CD4-positive, alpha-beta T cell (primary cell): Measurements from ENCODE around the gene HNRNPL. TPM values are rescaled to one million over a fixed set of nuclear protein-coding genes. Genes with fewer than 3 reads are reported as not detected.
"Not testable (repeated sequence)": the region's sequence is repeated elsewhere in the genome, so short reads cannot be mapped to it uniquely, and the experiment has no call there.

ENCODE experiments used
- ATAC-seq: fragments of 200-7000 bp; cut with Tn5 transposase; one replicate; pipeline ENCODE4 v1.10.0; 2022; ENCODE audit warnings: mild to moderate bottlenecking; ENCODE audit not compliant: poor library complexity
- CTCF ChIA-PET: fragments of 350-600 bp; sonication (Branson Sonifier 250); formaldehyde crosslinking; loops from one replicate; lab custom pipeline; 2021; ENCODE audit warnings: antibody characterized with exemption, inconsistent platforms; lab: Charles Lee
- POLR2A ChIA-PET: fragments of 350-600 bp; sonication (Branson Sonifier 250); formaldehyde crosslinking; loops from one replicate; lab custom pipeline; 2021; ENCODE audit warnings: antibody characterized with exemption, inconsistent platforms; lab: Charles Lee
- DNase-seq, 14 experiments: peaks; one replicate each; pipeline ENCODE4 v3.0.0-alpha.2; 2013 to 2020; ENCODE audit warnings: mixed read lengths in 2 of 14
- H3K27ac ChIP-seq, 2 donors: one replicate each; pipeline versions ENCODE4 v1.5.1 to v1.7.0; 2013; ENCODE audit warnings: low read length in 2 of 2, low read depth in 1 of 2, mild to moderate bottlenecking in 1 of 2
- H3K27me3 ChIP-seq, 2 experiments: 1 replicate in 1 of 2; 2 replicates in 1 of 2; pipeline versions ENCODE4 v1.6.1 to v1.7.0; 2013; ENCODE audit warnings: low read length in 2 of 2, control low read depth in 1 of 2, mild to moderate bottlenecking in 1 of 2, moderate library complexity in 1 of 2; ENCODE audit not compliant: insufficient read depth in 2 of 2, control insufficient read depth in 1 of 2
- H3K36me3 ChIP-seq: one replicate; pipeline ENCODE4 v1.6.1; 2013; ENCODE audit warnings: low read length, control low read depth; ENCODE audit not compliant: insufficient read depth
- H3K4me1 ChIP-seq: one replicate; pipeline ENCODE4 v1.6.1; 2013; ENCODE audit warnings: low read length, control low read depth; ENCODE audit not compliant: insufficient read depth
- H3K4me3 ChIP-seq: one replicate; pipeline ENCODE4 v1.5.1; 2013; ENCODE audit warnings: mild to moderate bottlenecking, low read length, moderate library complexity
- H3K9me3 ChIP-seq, 2 experiments: 1 replicate in 1 of 2; 2 replicates in 1 of 2; pipeline versions ENCODE4 v1.6.1 to v1.7.0; 2013; ENCODE audit warnings: low read length in 2 of 2, mild to moderate bottlenecking in 2 of 2, control low read depth in 1 of 2, moderate library complexity in 1 of 2; ENCODE audit not compliant: control insufficient read depth in 1 of 2, insufficient read depth in 1 of 2
- H3K27ac Mint-ChIP-seq: one replicate; pipeline ENCODE4 v1.8.0; 2020; ENCODE audit warnings: mixed read lengths
- H3K27me3 Mint-ChIP-seq: one replicate; pipeline ENCODE4 v1.8.0; 2021; ENCODE audit warnings: mixed read lengths
- H3K36me3 Mint-ChIP-seq: one replicate; pipeline ENCODE4 v1.8.0; 2021; ENCODE audit warnings: low read depth, mixed read lengths
- H3K4me1 Mint-ChIP-seq: one replicate; pipeline ENCODE4 v1.8.0; 2021; ENCODE audit warnings: low read depth, mixed read lengths
- H3K4me3 Mint-ChIP-seq: one replicate; pipeline ENCODE4 v1.8.0; 2020; ENCODE audit warnings: mild to moderate bottlenecking, mixed read lengths
- H3K9me3 Mint-ChIP-seq: one replicate; pipeline ENCODE4 v1.8.0; 2020; ENCODE audit warnings: mixed read lengths
- intact Hi-C, 2 experiments: fragments of 100-400 bp; cut with DNase I in 1 of 2; cut with micrococcal nuclease in 1 of 2; formaldehyde crosslinking; loops; one replicate each; pipeline versions ENCODE4 v1.15.1 to v1.9.0; 2023 to 2025; cut with DNase I, micrococcal nuclease
- total RNA-seq, 174 experiments: library from RNA in 2 of 174; stranded (reverse) in 2 of 174; gene quantifications; one replicate each; pipeline ENCODE4 v1.2.3 and lab custom pipeline; 2021 to 2026
- TF ChIP-seq, protein P1 (sequence below): fragments of 200-600 bp; IDR thresholded peaks from one replicate; pipeline ENCODE4 v1.8.0; 2022; ENCODE audit warnings: antibody characterized with exemption, mild to moderate bottlenecking

HNRNPL gene
- total RNA-seq, 2 experiments from 2014 or later = 535 to 565 TPM

DNA sequence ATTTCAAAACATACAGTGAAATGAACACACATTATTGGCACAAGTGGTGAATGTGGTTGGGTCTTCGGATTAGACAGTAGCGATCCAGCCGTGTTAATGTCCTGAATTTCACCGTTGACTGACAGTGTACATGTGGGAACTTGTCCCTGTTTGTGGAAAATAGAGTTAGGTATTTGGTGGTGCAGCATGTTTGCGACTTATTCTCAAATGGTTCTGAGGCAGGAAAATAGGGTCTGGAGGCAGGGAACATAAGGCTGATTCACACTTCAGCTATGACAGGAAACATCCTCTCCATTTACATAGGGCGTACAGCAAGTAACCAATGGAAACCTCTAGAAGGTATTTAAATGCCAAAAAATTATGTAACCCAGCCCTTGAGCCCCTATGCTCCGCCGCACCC is 56.6 kb downstream of the HNRNPL start:
- CTCF ChIA-PET = interaction anchor here (1.0 kb wide), 1 partner anchor 23 kb away, joined by 3 read pairs; no protein-coding TSS in a partner anchor

GRCh38 chr19:38792250-38793111 is 57.3 kb downstream of the HNRNPL start:
- no peak overlapping the region for H3K27ac ChIP-seq
- ChIA-PET POLR2A (interaction anchor here (1.1 kb wide), 1 partner anchor 57 kb away, joined by 3 read pairs; the partner anchor contains the start of gene HNRNPL), CTCF (interaction anchor here (1.0 kb wide), 1 partner anchor 23 kb away, joined by 3 read pairs; no protein-coding TSS in a partner anchor)
- Mint-ChIP-seq H3K4me1 (peaks cover 5% of the 10 kb centered on the region), H3K9me3 (no peaks in the 10 kb centered on the region), H3K27ac (no peak overlapping the region), H3K4me3 (peak overlapping the region; percentile 78), H3K36me3 (no peaks in the 10 kb centered on the region), H3K27me3 (no peaks in the 10 kb centered on the region)
- no peaks in the 10 kb centered on the region for H3K36me3 ChIP-seq
- peaks cover 8% of the 10 kb centered on the region for H3K4me1 ChIP-seq
- H3K4me3 ChIP-seq = peak overlapping the region; percentile 50
- H3K9me3 ChIP-seq = no peaks in the 10 kb centered on the region
- intact Hi-C loops = no loop called here
- ATAC-seq (peak; percentile 33), DNase-seq (peak in 10 of 14 experiments; percentile 10 to 59 (median 36))
- H3K27me3 ChIP-seq = no peaks in the 10 kb centered on the region
- TF ChIP-seq, protein P1, sequence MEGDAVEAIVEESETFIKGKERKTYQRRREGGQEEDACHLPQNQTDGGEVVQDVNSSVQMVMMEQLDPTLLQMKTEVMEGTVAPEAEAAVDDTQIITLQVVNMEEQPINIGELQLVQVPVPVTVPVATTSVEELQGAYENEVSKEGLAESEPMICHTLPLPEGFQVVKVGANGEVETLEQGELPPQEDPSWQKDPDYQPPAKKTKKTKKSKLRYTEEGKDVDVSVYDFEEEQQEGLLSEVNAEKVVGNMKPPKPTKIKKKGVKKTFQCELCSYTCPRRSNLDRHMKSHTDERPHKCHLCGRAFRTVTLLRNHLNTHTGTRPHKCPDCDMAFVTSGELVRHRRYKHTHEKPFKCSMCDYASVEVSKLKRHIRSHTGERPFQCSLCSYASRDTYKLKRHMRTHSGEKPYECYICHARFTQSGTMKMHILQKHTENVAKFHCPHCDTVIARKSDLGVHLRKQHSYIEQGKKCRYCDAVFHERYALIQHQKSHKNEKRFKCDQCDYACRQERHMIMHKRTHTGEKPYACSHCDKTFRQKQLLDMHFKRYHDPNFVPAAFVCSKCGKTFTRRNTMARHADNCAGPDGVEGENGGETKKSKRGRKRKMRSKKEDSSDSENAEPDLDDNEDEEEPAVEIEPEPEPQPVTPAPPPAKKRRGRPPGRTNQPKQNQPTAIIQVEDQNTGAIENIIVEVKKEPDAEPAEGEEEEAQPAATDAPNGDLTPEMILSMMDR = no peak

More for the DNA sequence above, 56.6 kb downstream of the HNRNPL start:
- H3K4me3 ChIP-seq = no peak overlapping the region
- DNase-seq = no peak
- intact Hi-C loops = no loop called here
- H3K27ac ChIP-seq = no peak overlapping the region
- Mint-ChIP-seq H3K36me3 (no peaks in the 10 kb centered on the region), H3K9me3 (no peaks in the 10 kb centered on the region), H3K27me3 (no peaks in the 10 kb centered on the region), H3K4me3 (peak overlapping the region; percentile 78), H3K27ac (no peak overlapping the region), H3K4me1 (peaks cover 5% of the 10 kb centered on the region)
- H3K36me3 ChIP-seq = no peaks in the 10 kb centered on the region
- H3K9me3 ChIP-seq = no peaks in the 10 kb centered on the region
- no peaks in the 10 kb centered on the region for H3K27me3 ChIP-seq
- POLR2A ChIA-PET = no interaction called here
- ATAC-seq = no peak
- peaks cover 8% of the 10 kb centered on the region for H3K4me1 ChIP-seq
- TF ChIP-seq, protein P1 = no peak

- not testable (repeated sequence) for H3K9me3 Mint-ChIP-seq
Observed at GRCh38 chr19:38791451-38792064, 58.2 kb downstream of the HNRNPL start.

GRCh38 chr19:38790507-38791403 is 59.0 kb downstream of the HNRNPL start:
- H3K4me1 Mint-ChIP-seq, H3K9me3 Mint-ChIP-seq, H3K36me3 Mint-ChIP-seq, intact Hi-C loops, DNase-seq, H3K9me3 ChIP-seq, H3K27me3 Mint-ChIP-seq, H3K27ac ChIP-seq, ATAC-seq, H3K4me1 ChIP-seq, H3K36me3 ChIP-seq, H3K4me3 Mint-ChIP-seq, CTCF ChIA-PET, POLR2A ChIA-PET, H3K27me3 ChIP-seq, H3K27ac Mint-ChIP-seq: not testable (repeated sequence)
- peak overlapping the region; percentile 26 for H3K4me3 ChIP-seq

More at GRCh38 chr19:38791451-38792064, 58.2 kb downstream of the HNRNPL start:
- intact Hi-C loops, H3K4me3 Mint-ChIP-seq, H3K9me3 ChIP-seq, H3K36me3 Mint-ChIP-seq, DNase-seq, H3K4me1 Mint-ChIP-seq, H3K27ac Mint-ChIP-seq, CTCF ChIA-PET, H3K4me1 ChIP-seq, H3K27me3 Mint-ChIP-seq, H3K27me3 ChIP-seq, H3K36me3 ChIP-seq, H3K27ac ChIP-seq: not testable (repeated sequence)
- ATAC-seq = peak; percentile 91
- peak overlapping the region; percentile 26 for H3K4me3 ChIP-seq
- POLR2A ChIA-PET = interaction anchor here (1.1 kb wide), 1 partner anchor 58 kb away, joined by 3 read pairs; the partner anchor contains the start of gene HNRNPL
